H1 (cell line): ENCODE results near the gene ATP1A3. TPM values are rescaled to one million over a fixed set of nuclear protein-coding genes. Genes with fewer than 3 reads are reported as not detected.
"Not testable (repeated sequence)": the region's sequence is repeated elsewhere in the genome, so short reads cannot be mapped to it uniquely, and the experiment has no call there.

ENCODE experiments used
- CTCF ChIA-PET: fragments of 300-600 bp; sonication (Branson Sonifier 250); formaldehyde crosslinking; loops from one replicate; lab custom pipeline; 2021; ENCODE audit not compliant: partially characterized antibody; lab: Charles Lee
- POLR2A ChIA-PET: fragments of 300-600 bp; sonication (Branson Sonifier 250); formaldehyde crosslinking; loops from one replicate; lab custom pipeline; 2021; ENCODE audit warnings: inconsistent platforms; ENCODE audit not compliant: partially characterized antibody; lab: Charles Lee
- DNase-seq, 2 experiments: peaks; one replicate each; pipeline versions ENCODE4 v3.0.0 to v3.0.0-alpha.2; 2010 to 2022; ENCODE audit warnings: low spot score in 2 of 2, low read depth in 1 of 2, mixed read lengths in 1 of 2
- FAIRE-seq: peaks from 2 replicates; lab custom pipeline; 2011; peaks lifted over from hg19 to GRCh38; lab: Jason Lieb, UNC
- H2AFZ ChIP-seq: 2 replicates; pipeline ENCODE4 v1.8.1; 2012; ENCODE audit warnings: low read length, inconsistent platforms
- H2AK5ac ChIP-seq: 2 replicates; pipeline ENCODE4 v1.6.1; 2013; ENCODE audit warnings: low read depth, low read length
- H2BK120ac ChIP-seq: replicated peaks from 2 replicates; pipeline ENCODE3; 2013; ENCODE audit warnings: low read depth, low read length, inconsistent platforms
- H2BK12ac ChIP-seq: 2 replicates; pipeline ENCODE4 v1.6.1; 2013; ENCODE audit warnings: low read depth, low read length
- H2BK15ac ChIP-seq: 2 replicates; pipeline ENCODE4 v1.6.1; 2013; ENCODE audit warnings: low read length
- H2BK20ac ChIP-seq: 2 replicates; pipeline ENCODE4 v1.6.1; 2013; ENCODE audit warnings: low read length
- H2BK5ac ChIP-seq: 2 replicates; pipeline ENCODE4 v1.6.1; 2013; ENCODE audit warnings: low read depth, low read length
- H3K14ac ChIP-seq: 2 replicates; pipeline ENCODE4 v1.6.1; 2013; ENCODE audit warnings: inconsistent platforms; ENCODE audit not compliant: insufficient read length
- H3K18ac ChIP-seq: 2 replicates; pipeline ENCODE4 v1.6.1; 2013; ENCODE audit warnings: low read length; ENCODE audit errors: extremely low read depth
- H3K23ac ChIP-seq: 2 replicates; pipeline ENCODE4 v1.6.1; 2013; ENCODE audit warnings: inconsistent platforms; ENCODE audit not compliant: insufficient read length
- H3K23me2 ChIP-seq: 2 replicates; pipeline ENCODE4 v1.6.1; 2013; ENCODE audit warnings: low read depth, low read length
- H3K27ac ChIP-seq: 2 replicates; pipeline ENCODE4 v1.6.1; 2011; ENCODE audit warnings: low read depth, low read length, inconsistent platforms
- H3K27me3 ChIP-seq, 4 experiments: replicated peaks in 1 of 4; 1 replicate in 1 of 4; 2 replicates in 3 of 4; pipeline versions ENCODE4 v1.6.1 to v1.8.1; 2011 to 2013; ENCODE audit warnings: low read length in 3 of 4, mild to moderate bottlenecking in 3 of 4, inconsistent platforms in 2 of 4, mixed read lengths in 2 of 4, moderate library complexity in 1 of 4; ENCODE audit not compliant: control insufficient read depth in 3 of 4, insufficient read depth in 3 of 4; ENCODE audit errors: extremely low read depth in 1 of 4
- H3K36me3 ChIP-seq, 4 experiments: 2 replicates each; pipeline versions ENCODE4 v1.6.1 to v1.8.1; 2011 to 2013; ENCODE audit warnings: mild to moderate bottlenecking in 4 of 4, low read length in 3 of 4, moderate library complexity in 2 of 4, control low read depth in 1 of 4, inconsistent platforms in 1 of 4; ENCODE audit not compliant: insufficient read depth in 4 of 4, control insufficient read depth in 2 of 4
- H3K4ac ChIP-seq: replicated peaks from 2 replicates; pipeline ENCODE3; 2013; ENCODE audit warnings: low read length, low read depth, mixed read lengths, inconsistent platforms; ENCODE audit not compliant: insufficient read length
- H3K4me1 ChIP-seq, 4 experiments: replicated peaks in 1 of 4; 1 replicate in 1 of 4; 2 replicates in 3 of 4; pipeline versions ENCODE4 v1.6.1 to v1.8.1; 2011 to 2013; ENCODE audit warnings: low read length in 3 of 4, inconsistent platforms in 2 of 4, mixed read lengths in 1 of 4; ENCODE audit not compliant: insufficient read depth in 4 of 4, control insufficient read depth in 3 of 4
- H3K4me2 ChIP-seq, 2 experiments: 2 replicates each; pipeline versions ENCODE4 v1.6.1 to v1.8.1; 2011 to 2013; ENCODE audit warnings: low read depth in 2 of 2, low read length in 2 of 2, control low read depth in 1 of 2, inconsistent platforms in 1 of 2, mild to moderate bottlenecking in 1 of 2; ENCODE audit not compliant: insufficient read depth in 1 of 2
- H3K4me3 ChIP-seq, 4 experiments: fragments of 200-600, 300-600 bp in 1 of 4; sonication (generic), shearing (Covaris generic), sonication (Bioruptor Twin) in 1 of 4; 2 replicates each; pipeline versions ENCODE4 v1.5.1 to v1.8.1; 2011 to 2016; ENCODE audit warnings: low read length in 4 of 4, low read depth in 3 of 4, control low read depth in 2 of 4, inconsistent platforms in 2 of 4, mild to moderate bottlenecking in 2 of 4, mixed read lengths in 1 of 4, moderate library complexity in 1 of 4; ENCODE audit not compliant: insufficient read depth in 2 of 4; ENCODE audit errors: extremely low read depth in 1 of 4
- H3K56ac ChIP-seq: replicated peaks from 2 replicates; pipeline ENCODE3; 2013; ENCODE audit warnings: low read depth, mild to moderate bottlenecking, mixed read lengths, low read length, inconsistent platforms; ENCODE audit not compliant: insufficient read length
- H3K79me1 ChIP-seq: 2 replicates; pipeline ENCODE4 v1.6.1; 2013; ENCODE audit warnings: low read depth, low read length, control low read depth
- H3K79me2 ChIP-seq, 2 experiments: 2 replicates each; pipeline versions ENCODE4 v1.6.1 to v1.8.1; 2012 to 2013; ENCODE audit warnings: low read length in 2 of 2, mild to moderate bottlenecking in 2 of 2, inconsistent platforms in 1 of 2; ENCODE audit not compliant: insufficient read depth in 2 of 2, control insufficient read depth in 1 of 2
- H3K9ac ChIP-seq, 4 experiments: replicated peaks in 1 of 4; 1 replicate in 1 of 4; 2 replicates in 3 of 4; pipeline versions ENCODE4 v1.6.1 to v1.8.1; 2011 to 2013; ENCODE audit warnings: low read depth in 3 of 4, low read length in 3 of 4, control low read depth in 2 of 4, mild to moderate bottlenecking in 2 of 4, moderate library complexity in 2 of 4, inconsistent platforms in 1 of 4; ENCODE audit errors: extremely low read depth in 1 of 4
- H3K9me3 ChIP-seq, 2 experiments: 2 replicates each; pipeline versions ENCODE4 v1.6.1 to v1.8.1; 2012 to 2013; ENCODE audit warnings: mild to moderate bottlenecking in 2 of 2, moderate library complexity in 2 of 2, control low read depth in 1 of 2, inconsistent platforms in 1 of 2, low read depth in 1 of 2, low read length in 1 of 2, mixed read lengths in 1 of 2; ENCODE audit not compliant: insufficient read depth in 2 of 2
- H4K20me1 ChIP-seq, 2 experiments: replicated peaks in 1 of 2; 2 replicates each; pipeline versions ENCODE3 to v1.8.1; 2011 to 2013; ENCODE audit warnings: inconsistent platforms in 2 of 2, low read length in 2 of 2, mild to moderate bottlenecking in 1 of 2; ENCODE audit not compliant: insufficient read depth in 2 of 2, control insufficient read depth in 1 of 2
- H4K5ac ChIP-seq: 2 replicates; pipeline ENCODE4 v1.6.1; 2013; ENCODE audit warnings: low read length, low read depth, mixed read lengths, inconsistent platforms; ENCODE audit not compliant: insufficient read length
- H4K8ac ChIP-seq: 2 replicates; pipeline ENCODE4 v1.8.0; 2013; ENCODE audit warnings: mild to moderate bottlenecking, moderate library complexity, low read length, inconsistent platforms; ENCODE audit not compliant: insufficient read depth; ENCODE audit errors: extremely low read depth
- H4K91ac ChIP-seq: replicated peaks from 2 replicates; pipeline ENCODE3; 2013; ENCODE audit warnings: low read length, mixed read lengths, inconsistent platforms; ENCODE audit not compliant: insufficient read length
- WGBS, 2 experiments: shearing (Covaris generic) in 1 of 2; methylation state at CpG; one replicate each; pipeline versions ENCODE4 v1.1.6 to v1.1.7; 2013 to 2015; ENCODE audit warnings: low lambda C conversion rate in 2 of 2, mixed read lengths in 2 of 2, inconsistent platforms in 1 of 2, low coverage in 1 of 2, missing lambda C conversion rate in 1 of 2; ENCODE audit not compliant: insufficient replicate concordance in 2 of 2, insufficient coverage in 1 of 2, insufficient read length in 1 of 2; ENCODE audit errors: extremely low coverage in 1 of 2, missing lambda C conversion rate in 1 of 2; 5-methylcytosine and 5-hydroxymethylcytosine counted together
- polyA plus RNA-seq, 7 experiments: library from polyadenylated mRNA; depleted of rRNA in 3 of 7; stranded (reverse) in 5 of 7; unstranded in 2 of 7; fragments of >200 nt in 5 of 7; fragments of 200-250 nt in 2 of 7; gene quantifications; 1 replicate in 5 of 7; 2 replicates in 1 of 7; 4 replicates in 1 of 7; pipeline versions ENCODE4 v1.2.1 to v1.2.3, GENCODE V29; 2011 to 2013; ENCODE audit warnings: missing spikeins in 2 of 7, mixed read lengths in 2 of 7
- total RNA-seq: library from RNA; stranded (reverse); fragmentation: NEBNext Ultra II Directional; extraction: Animal tissue kit (Norgen Biotek cat#: 25700); gene quantifications from 2 replicates; pipeline ENCODE4 v1.2.1, GENCODE V29; 2021

ATP1A3 gene
- total and polyA plus RNA-seq, 2 of the 8 experiments (the other 6 are each of a cell fraction or from before 2014, with no cell fraction given): 11.1 to 41.2 TPM

- not testable (repeated sequence) for H3K4me1 ChIP-seq, H3K27ac ChIP-seq, H3K18ac ChIP-seq, H4K8ac ChIP-seq, H3K9me3 ChIP-seq, H3K4ac ChIP-seq, H2BK120ac ChIP-seq, H2BK20ac ChIP-seq, H3K27me3 ChIP-seq, H4K91ac ChIP-seq, H2AK5ac ChIP-seq, H3K14ac ChIP-seq, H2AFZ ChIP-seq, H4K20me1 ChIP-seq, H2BK5ac ChIP-seq, DNase-seq, H2BK12ac ChIP-seq, H3K79me2 ChIP-seq, H3K79me1 ChIP-seq, FAIRE-seq, H3K23me2 ChIP-seq, H2BK15ac ChIP-seq, H3K56ac ChIP-seq, H3K4me2 ChIP-seq, H4K5ac ChIP-seq, H3K23ac ChIP-seq, H3K9ac ChIP-seq, H3K4me3 ChIP-seq
- WGBS, 2 experiments: 86% methylated on average over 9 of the region's 9 CpGs; no CpG with 5 or more reads in 1 of the 2 experiments
- CTCF ChIA-PET: interaction anchor here (0.7 to 3.0 kb wide), 5 partner anchors 12 to 92 kb away, joined by 3 to 15 read pairs (median 3); partner anchors contain the start of gene POU2F2
- POLR2A ChIA-PET: interaction anchor here (3.6 kb wide), 1 partner anchor 8 kb away, joined by 12 read pairs; no protein-coding TSS in a partner anchor
- peaks cover 22 to 53% (median 37%) of the 10 kb centered on the region in 4 experiments; a peak in 6 of 8 replicates for H3K36me3 ChIP-seq
Measured at GRCh38 chr19:42040491-42040890, 46.5 kb upstream of the ATP1A3 start.
